PC-3 (cell line): ENCODE results near the gene CLP1. TPM values are rescaled to one million over a fixed set of nuclear protein-coding genes. Genes with fewer than 3 reads are reported as not detected.

Source experiments
- ATAC-seq: fragments of 200-7000 bp; cut with Tn5 transposase; 2 replicates; pipeline ENCODE4 v1.9.1; 2020; ENCODE audit warnings: mild to moderate bottlenecking, moderate library complexity
- BruUV-seq: library from RNA; stranded (reverse); fragments of 400-500 nt; replicated peaks from 2 replicates; lab custom pipeline; 2021; lab: Mats Ljungman, UMichigan
- CTCF ChIA-PET: fragments of 300-600 bp; sonication (Branson Sonifier 250); formaldehyde crosslinking; loops from one replicate; lab custom pipeline; 2022; ENCODE audit warnings: antibody characterized with exemption; lab: Charles Lee
- POLR2A ChIA-PET: fragments of 300-600 bp; sonication (Branson Sonifier 250); formaldehyde crosslinking; loops from one replicate; lab custom pipeline; 2022; ENCODE audit warnings: antibody characterized with exemption; ENCODE audit not compliant: unreplicated experiment; lab: Charles Lee
- DNase-seq: peaks from one replicate; pipeline ENCODE4 v3.0.0-alpha.2; 2015
- H2AFZ ChIP-seq: fragments of 300-600 bp; sonication (generic); 2 replicates; pipeline ENCODE4 v1.6.0; 2016; ENCODE audit warnings: antibody characterized with exemption, low read length
- H3F3A ChIP-seq: fragments of 300-600 bp; sonication (generic); one replicate; pipeline ENCODE4 v1.6.0; 2017; ENCODE audit warnings: antibody characterized with exemption, low read length, control low read depth, mild to moderate bottlenecking; ENCODE audit not compliant: unreplicated experiment
- H3K27ac ChIP-seq: fragments of 300-600 bp; sonication (generic); 2 replicates; pipeline ENCODE4 v1.5.1; 2016; ENCODE audit warnings: mild to moderate bottlenecking, low read length
- H3K27me3 ChIP-seq: fragments of 300-600 bp; sonication (generic); 2 replicates; pipeline ENCODE4 v1.6.1; 2016; ENCODE audit warnings: low read length, mixed read lengths
- H3K36me3 ChIP-seq: fragments of 300-600 bp; sonication (generic); 2 replicates; pipeline ENCODE4 v1.6.1; 2016; ENCODE audit warnings: low read depth, mixed run types, low read length, mixed read lengths
- H3K4me1 ChIP-seq: fragments of 300-600 bp; sonication (generic); 2 replicates; pipeline ENCODE4 v1.5.1; 2016; ENCODE audit warnings: low read length; ENCODE audit not compliant: insufficient read depth
- H3K4me2 ChIP-seq: fragments of 300-600 bp; sonication (generic); 2 replicates; pipeline ENCODE4 v1.6.0; 2016; ENCODE audit warnings: low read length
- H3K4me3 ChIP-seq: fragments of 300-600 bp; sonication (generic); 2 replicates; pipeline ENCODE4 v1.5.1; 2016; ENCODE audit warnings: mild to moderate bottlenecking, low read length, mixed read lengths
- H3K79me2 ChIP-seq: fragments of 300-600 bp; sonication (generic); 2 replicates; pipeline ENCODE4 v1.6.1; 2017; ENCODE audit warnings: low read length, mixed read lengths
- H3K9ac ChIP-seq: fragments of 300-600 bp; sonication (generic); 2 replicates; pipeline ENCODE4 v1.6.0; 2016; ENCODE audit warnings: mild to moderate bottlenecking, low read length
- H3K9me2 ChIP-seq: fragments of 300-600 bp; sonication (generic); replicated peaks from 2 replicates; pipeline ENCODE4 v1.6.1; 2016; ENCODE audit warnings: mixed run types, low read length, mixed read lengths
- H3K9me3 ChIP-seq: fragments of 300-600 bp; sonication (generic); 2 replicates; pipeline ENCODE4 v1.6.1; 2016; ENCODE audit warnings: low read length, mixed read lengths
- H4K20me1 ChIP-seq: fragments of 300-600 bp; sonication (generic); 2 replicates; pipeline ENCODE4 v1.6.1; 2016; ENCODE audit warnings: low read length, mixed read lengths
- CTCF ChIP-seq: fragments of 300-600 bp; sonication (generic); conservative IDR thresholded peaks from 2 replicates; pipeline ENCODE4 v1.5.1; 2017; ENCODE audit warnings: antibody characterized with exemption, low read depth, mild to moderate bottlenecking, low read length
- EZH2 ChIP-seq: fragments of 300-600 bp; sonication (generic); IDR thresholded peaks from one replicate; pipeline ENCODE4 v1.6.1; 2017; ENCODE audit warnings: antibody characterized with exemption, mild to moderate bottlenecking, low read length; ENCODE audit not compliant: unreplicated experiment
- EZH2phosphoT487 ChIP-seq: fragments of 300-600 bp; sonication (generic); IDR thresholded peaks from 2 replicates; pipeline ENCODE4 v1.6.1; 2018; ENCODE audit warnings: mild to moderate bottlenecking, antibody characterized with exemption, low read length, borderline replicate concordance
- intact Hi-C: fragments of 100-400 bp; cut with micrococcal nuclease; formaldehyde crosslinking; loops from 2 replicates; pipeline ENCODE4 v1.9.0; 2023
- total RNA-seq: library from RNA; depleted of rRNA; stranded (reverse); fragments of >200 nt; gene quantifications from 2 replicates; pipeline ENCODE4 v1.2.3, GENCODE V29; 2014

The CLP1 gene
- total RNA-seq, 1 experiment from 2014 or later = 28.4 TPM

- ATAC-seq (peak; percentile 65), DNase-seq (peak; percentile 88)
- Histone ChIP-seq H3K4me2 (no peak overlapping the region), H3K9me3 (no peaks in the 10 kb centered on the region), H2AFZ (no peak overlapping the region), H3K4me3 (no peak overlapping the region), H3F3A (no peaks in the 10 kb centered on the region), H3K9ac (no peak overlapping the region), H3K27me3 (peaks cover 29% of the 10 kb centered on the region), H3K36me3 (no peaks in the 10 kb centered on the region), H3K4me1 (peaks cover 15% of the 10 kb centered on the region), H4K20me1 (no peaks in the 10 kb centered on the region), H3K79me2 (peaks cover 9% of the 10 kb centered on the region), H3K27ac (no peak overlapping the region), H3K9me2 (no peaks in the 10 kb centered on the region)
- TF ChIP-seq CTCF (peak; percentile 96), EZH2 (no peak), EZH2phosphoT487 (no peak)
- ChIA-PET POLR2A (interaction anchor here (0.6 kb wide), 1 partner anchor 158 kb away, joined by 10 read pairs; no protein-coding TSS in a partner anchor), CTCF (interaction anchor here (0.5 to 1.6 kb wide), 7 partner anchors 77 to 337 kb away, joined by 3 to 23 read pairs (median 4); partner anchors contain the start of genes SLC43A1 and UBE2L6)
- intact Hi-C loops = loop anchor here (1.0 to 2.0 kb wide), 2 partner anchors 114 to 188 kb away; no protein-coding TSS in a partner anchor
- BruUV-seq = no TSS peak
These were observed 12.5 kb upstream of the CLP1 start for GRCh38 chr11:57644748-57645688.

GRCh38 chr11:57645689-57646085, 11.9 kb upstream of the CLP1 start:
- H3K79me2 ChIP-seq = peaks cover 2% of the 10 kb centered on the region; the same call in 1 of the 2 replicates
- intact Hi-C loops = loop anchor here (2.0 kb wide), 1 partner anchor 189 kb away; no protein-coding TSS in a partner anchor
- H3K27ac ChIP-seq = no peak overlapping the region
- no peak for ATAC-seq
- TF ChIP-seq EZH2 (no peak), EZH2phosphoT487 (no peak), CTCF (no peak)
- ChIA-PET CTCF (no interaction called here), POLR2A (no interaction called here)
- H3K36me3 ChIP-seq = no peaks in the 10 kb centered on the region
- DNase-seq = no peak
- peaks cover 17% of the 10 kb centered on the region for H3K4me1 ChIP-seq
- H3K4me2 ChIP-seq = no peak overlapping the region
- no peaks in the 10 kb centered on the region for H3F3A ChIP-seq
- no peaks in the 10 kb centered on the region for H4K20me1 ChIP-seq
- no peaks in the 10 kb centered on the region for H3K9me2 ChIP-seq
- H3K9ac ChIP-seq = no peak overlapping the region
- H3K4me3 ChIP-seq = no peak overlapping the region
- no TSS peak for BruUV-seq
- no peak overlapping the region for H2AFZ ChIP-seq
- peaks cover 29% of the 10 kb centered on the region for H3K27me3 ChIP-seq
- H3K9me3 ChIP-seq = no peaks in the 10 kb centered on the region
